Activated CD4-positive, alpha-beta T cell treated with anti-CD3 and anti-CD28 coated beads, Interleukin-2, amount 50 U/mL, for 4 hours (primary cell): Measurements from ENCODE around the gene HECW1.
"Not testable (repeated sequence)": the region's sequence is repeated elsewhere in the genome, so short reads cannot be mapped to it uniquely, and the experiment has no call there.

ENCODE experiments used
- DNase-seq, 2 experiments: peaks; one replicate each; pipeline ENCODE4 v3.0.0-alpha.2; 2020

HECW1 gene

GRCh38 chr7:43313628-43314378 lies 201.4 kb downstream of the HECW1 start:
- DNase-seq = no peak

GRCh38 chr7:43314379-43315158 lies 202.1 kb downstream of the HECW1 start:
- DNase-seq = no peak

- no peak for DNase-seq
Measured at GRCh38 chr7:43317075-43317474, 204.6 kb downstream of the HECW1 start.

GRCh38 chr7:43318188-43318770 lies 205.8 kb downstream of the HECW1 start:
- DNase-seq = no peak

GRCh38 chr7:43325595-43325994 lies 213.1 kb downstream of the HECW1 start:
- no peak for DNase-seq

- no peak for DNase-seq
Measured at GRCh38 chr7:43328336-43328735, 215.9 kb downstream of the HECW1 start.

GRCh38 chr7:43328785-43329380 lies 216.4 kb downstream of the HECW1 start:
- DNase-seq = no peak

GRCh38 chr7:43332193-43332796 lies 219.8 kb downstream of the HECW1 start:
- no peak for DNase-seq

GRCh38 chr7:43337191-43337590 lies 224.7 kb downstream of the HECW1 start:
- no peak for DNase-seq

- DNase-seq = no peak
Measured at GRCh38 chr7:43337811-43338210, 225.4 kb downstream of the HECW1 start.

- DNase-seq = no peak
Measured at GRCh38 chr7:43341132-43341531, 228.7 kb downstream of the HECW1 start.

GRCh38 chr7:43343417-43343816 lies 231.0 kb downstream of the HECW1 start:
- not testable (repeated sequence) for DNase-seq

- DNase-seq = not testable (repeated sequence)
Measured at GRCh38 chr7:43345696-43346095, 233.2 kb downstream of the HECW1 start.

GRCh38 chr7:43351683-43352082 lies 239.2 kb downstream of the HECW1 start:
- DNase-seq = no peak

GRCh38 chr7:43353902-43354301 lies 241.5 kb downstream of the HECW1 start:
- DNase-seq = no peak

- DNase-seq = no peak
Measured at GRCh38 chr7:43362652-43363034, 250.2 kb downstream of the HECW1 start.

- DNase-seq = no peak
Measured at GRCh38 chr7:43363035-43363791, 250.8 kb downstream of the HECW1 start.

GRCh38 chr7:43364391-43364790 lies 251.9 kb downstream of the HECW1 start:
- no peak for DNase-seq

GRCh38 chr7:43372676-43373355 lies 260.4 kb downstream of the HECW1 start:
- no peak for DNase-seq

- no peak for DNase-seq
Measured at GRCh38 chr7:43377196-43377960, 264.9 kb downstream of the HECW1 start.

GRCh38 chr7:43379210-43379609 lies 266.8 kb downstream of the HECW1 start:
- DNase-seq = no peak
